Ishikawa (cell line): ENCODE data around the gene PLCD1.

ENCODE experiments used
- CEBPB ChIP-seq: IDR thresholded peaks from 2 replicates; pipeline ENCODE4 v1.6.1; 2012
- CREB1 ChIP-seq: IDR thresholded peaks from 2 replicates; pipeline ENCODE4 v1.6.1; 2012; ENCODE audit warnings: low read depth
- EGR1 ChIP-seq: IDR thresholded peaks from 2 replicates; pipeline ENCODE4 v1.6.1; 2012
- EP300 ChIP-seq: IDR thresholded peaks from 2 replicates; pipeline ENCODE4 v1.6.1; 2012; ENCODE audit warnings: borderline replicate concordance
- FOXM1 ChIP-seq: IDR thresholded peaks from 2 replicates; pipeline ENCODE4 v1.6.1; 2012; ENCODE audit warnings: low read depth, borderline replicate concordance
- MAX ChIP-seq: IDR thresholded peaks from 2 replicates; pipeline ENCODE4 v1.6.1; 2012
- NFIC ChIP-seq: IDR thresholded peaks from 2 replicates; pipeline ENCODE4 v1.6.1; 2012
- RAD21 ChIP-seq: IDR thresholded peaks from 2 replicates; pipeline ENCODE4 v1.6.1; 2012; ENCODE audit warnings: low read depth
- REST ChIP-seq: IDR thresholded peaks from 2 replicates; pipeline ENCODE4 v1.6.1; 2012; ENCODE audit warnings: low read depth, mild to moderate bottlenecking
- TAF1 ChIP-seq: IDR thresholded peaks from 2 replicates; pipeline ENCODE4 v1.6.1; 2012; ENCODE audit warnings: low read depth, mild to moderate bottlenecking
- TCF12 ChIP-seq: IDR thresholded peaks from 2 replicates; pipeline ENCODE4 v1.6.1; 2012; ENCODE audit warnings: low read depth
- TEAD4 ChIP-seq: IDR thresholded peaks from 2 replicates; pipeline ENCODE4 v1.6.1; 2012
- USF1 ChIP-seq: IDR thresholded peaks from 2 replicates; pipeline ENCODE4 v1.6.1; 2012
- YY1 ChIP-seq: IDR thresholded peaks from 2 replicates; pipeline ENCODE4 v1.6.1; 2012; ENCODE audit warnings: low read depth
- ZBTB7A ChIP-seq: IDR thresholded peaks from 2 replicates; pipeline ENCODE4 v1.6.1; 2012; ENCODE audit warnings: low read depth

The PLCD1 gene

GRCh38 chr3:38017445-38018295 is 11.8 kb downstream of the PLCD1 start:
- TF ChIP-seq USF1 = no peak
- no peak for TF ChIP-seq CREB1
- no peak for TF ChIP-seq TAF1
- no peak for TF ChIP-seq REST
- TF ChIP-seq NFIC = no peak
- no peak for TF ChIP-seq YY1
- no peak for TF ChIP-seq EP300
- TF ChIP-seq TCF12 = no peak
- TF ChIP-seq FOXM1 = no peak
- no peak for TF ChIP-seq MAX
- TF ChIP-seq EGR1 = no peak
- TF ChIP-seq ZBTB7A = no peak
- no peak for TF ChIP-seq CEBPB
- TF ChIP-seq TEAD4 = no peak
- TF ChIP-seq RAD21 = no peak

- no peak for TF ChIP-seq ZBTB7A
- TF ChIP-seq EGR1 = no peak
- TF ChIP-seq REST = no peak
- TF ChIP-seq FOXM1 = no peak
- TF ChIP-seq TEAD4 = no peak
- TF ChIP-seq NFIC = no peak
- no peak for TF ChIP-seq TCF12
- no peak for TF ChIP-seq CEBPB
- no peak for TF ChIP-seq RAD21
- TF ChIP-seq USF1 = no peak
- TF ChIP-seq MAX = no peak
- TF ChIP-seq YY1 = no peak
- no peak for TF ChIP-seq TAF1
- no peak for TF ChIP-seq EP300
- no peak for TF ChIP-seq CREB1
These were observed 12.5 kb downstream of the PLCD1 start for GRCh38 chr3:38016847-38017444.

GRCh38 chr3:38016410-38016809 is 13.0 kb downstream of the PLCD1 start:
- TF ChIP-seq YY1 (no peak), NFIC (no peak), USF1 (no peak), ZBTB7A (no peak), CEBPB (no peak), TAF1 (no peak), TCF12 (no peak), CREB1 (no peak), EGR1 (no peak)

GRCh38 chr3:38015984-38016383 is 13.5 kb downstream of the PLCD1 start:
- TF ChIP-seq YY1 = no peak
- no peak for TF ChIP-seq CEBPB
- no peak for TF ChIP-seq NFIC
- no peak for TF ChIP-seq EP300
- no peak for TF ChIP-seq RAD21
- no peak for TF ChIP-seq FOXM1
- no peak for TF ChIP-seq TEAD4
- no peak for TF ChIP-seq CREB1
- TF ChIP-seq EGR1 = no peak
- no peak for TF ChIP-seq USF1
- no peak for TF ChIP-seq REST
- TF ChIP-seq MAX = no peak
